Measurements from ENCODE around the gene GSTP1. TPM values are rescaled to one million over a fixed set of nuclear protein-coding genes. Genes with fewer than 3 reads are reported as not detected.
A peak's percentile ranks its signal among the peaks of the same experiment; 100 is the strongest.

Gene GSTP1
- total and polyA plus RNA-seq, 9 of the 15 experiments (the other 6 are each of a cell fraction or from before 2014, with no cell fraction given), result 592 to 2,150 (median 1,204) TPM

DNA sequence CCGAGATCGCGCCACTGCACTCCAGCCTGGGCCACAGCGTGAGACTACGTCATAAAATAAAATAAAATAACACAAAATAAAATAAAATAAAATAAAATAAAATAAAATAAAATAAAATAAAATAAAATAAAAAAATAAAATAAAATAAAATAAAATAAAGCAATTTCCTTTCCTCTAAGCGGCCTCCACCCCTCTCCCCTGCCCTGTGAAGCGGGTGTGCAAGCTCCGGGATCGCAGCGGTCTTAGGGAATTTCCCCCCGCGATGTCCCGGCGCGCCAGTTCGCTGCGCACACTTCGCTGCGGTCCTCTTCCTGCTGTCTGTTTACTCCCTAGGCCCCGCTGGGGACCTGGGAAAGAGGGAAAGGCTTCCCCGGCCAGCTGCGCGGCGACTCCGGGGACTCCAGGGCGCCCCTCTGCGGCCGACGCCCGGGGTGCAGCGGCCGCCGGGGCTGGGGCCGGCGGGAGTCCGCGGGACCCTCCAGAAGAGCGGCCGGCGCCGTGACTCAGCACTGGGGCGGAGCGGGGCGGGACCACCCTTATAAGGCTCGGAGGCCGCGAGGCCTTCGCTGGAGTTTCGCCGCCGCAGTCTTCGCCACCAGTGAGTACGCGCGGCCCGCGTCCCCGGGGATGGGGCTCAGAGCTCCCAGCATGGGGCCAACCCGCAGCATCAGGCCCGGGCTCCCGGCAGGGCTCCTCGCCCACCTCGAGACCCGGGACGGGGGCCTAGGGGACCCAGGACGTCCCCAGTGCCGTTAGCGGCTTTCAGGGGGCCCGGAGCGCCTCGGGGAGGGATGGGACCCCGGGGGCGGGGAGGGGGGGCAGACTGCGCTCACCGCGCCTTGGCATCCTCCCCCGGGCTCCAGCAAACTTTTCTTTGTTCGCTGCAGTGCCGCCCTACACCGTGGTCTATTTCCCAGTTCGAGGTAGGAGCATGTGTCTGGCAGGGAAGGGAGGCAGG, at the start of gene GSTP1 (continued):
- TF ChIP-seq FOXP4 (CRISPR knock-in tag; IDR thresholded peaks at IDR 0.05; ENCODE audit: borderline replicate concordance) (no peak; the same call in 1 of the 2 replicates), NR1H2 (CRISPR knock-in tag; IDR thresholded peaks at IDR 0.05) (0 out of 2 replicates have a peak, but pooled peaks have one; percentile 42), ZNF217 (CRISPR knock-in tag; IDR thresholded peaks at IDR 0.05) (no peak), BRCA1 (IDR thresholded peaks at IDR 0.05) (no peak), BRCA1 (CRISPR knock-in tag; IDR thresholded peaks at IDR 0.05) (no peak), KAT2B (IDR thresholded peaks at IDR 0.05; ENCODE audit: low read depth, low read length) (no peak), PPARD (CRISPR knock-in tag; IDR thresholded peaks at IDR 0.05) (no peak)
